Skeletal muscle cell (primary cell): ENCODE data around the gene PTOV1.

Experiments
- DNase-seq: peaks from one replicate; pipeline ENCODE4 v3.0.0-alpha.2; 2010; ENCODE audit warnings: low read depth
- H3K4me3 ChIP-seq: 2 replicates; pipeline ENCODE4 v1.5.1; 2011; ENCODE audit warnings: low read depth, mild to moderate bottlenecking, control low read depth, low read length, moderate library complexity

Gene PTOV1

GRCh38 chr19:49839713-49840112 lies 11.2 kb upstream of the PTOV1 start:
- no peak overlapping the region for H3K4me3 ChIP-seq
- no peak for DNase-seq

- no peak for DNase-seq
- H3K4me3 ChIP-seq = no peak overlapping the region
Observed at GRCh38 chr19:49840321-49840720, 10.6 kb upstream of the PTOV1 start.

- DNase-seq = no peak
- no peak overlapping the region for H3K4me3 ChIP-seq
Observed at GRCh38 chr19:49840736-49841249, 10.2 kb upstream of the PTOV1 start.

- DNase-seq = no peak
Observed at GRCh38 chr19:49843265-49843664, 7.7 kb upstream of the PTOV1 start.

GRCh38 chr19:49844138-49845095 lies 6.5 kb upstream of the PTOV1 start:
- DNase-seq = no peak

More at GRCh38 chr19:49843265-49843664, 7.7 kb upstream of the PTOV1 start:
- no peak overlapping the region for H3K4me3 ChIP-seq

GRCh38 chr19:49845414-49845813 lies 5.5 kb upstream of the PTOV1 start:
- H3K4me3 ChIP-seq = no peak overlapping the region
- DNase-seq = no peak

More at GRCh38 chr19:49844138-49845095, 6.5 kb upstream of the PTOV1 start:
- no peak overlapping the region for H3K4me3 ChIP-seq

- DNase-seq = no peak
Observed at GRCh38 chr19:49846408-49846807, 4.6 kb upstream of the PTOV1 start.

GRCh38 chr19:49847731-49848696 lies 2.9 kb upstream of the PTOV1 start:
- DNase-seq = peak; percentile 61
- no peak overlapping the region for H3K4me3 ChIP-seq

More at GRCh38 chr19:49846408-49846807, 4.6 kb upstream of the PTOV1 start:
- H3K4me3 ChIP-seq = no peak overlapping the region

GRCh38 chr19:49848938-49849337 lies 2.0 kb upstream of the PTOV1 start:
- no peak overlapping the region for H3K4me3 ChIP-seq

GRCh38 chr19:49849433-49850220 lies 1.3 kb upstream of the PTOV1 start:
- no peak for DNase-seq
- peak overlapping the region; percentile 77 for H3K4me3 ChIP-seq

More at GRCh38 chr19:49848938-49849337, 2.0 kb upstream of the PTOV1 start:
- DNase-seq = no peak

GRCh38 chr19:49850221-49850486 lies 805 bp upstream of the PTOV1 start:
- no peak for DNase-seq
- peak overlapping the region; percentile 77 for H3K4me3 ChIP-seq

GRCh38 chr19:49851456-49852259 lies 699 bp downstream of the PTOV1 start:
- DNase-seq = no peak
- peak overlapping the region; percentile 77 for H3K4me3 ChIP-seq

- peak overlapping the region; percentile 77 for H3K4me3 ChIP-seq
- DNase-seq = no peak
Observed at GRCh38 chr19:49852631-49853126, 1.7 kb downstream of the PTOV1 start.

GRCh38 chr19:49853852-49854377 lies 3.0 kb downstream of the PTOV1 start:
- H3K4me3 ChIP-seq = no peak overlapping the region
- DNase-seq = no peak

GRCh38 chr19:49854378-49855263 lies 3.7 kb downstream of the PTOV1 start:
- DNase-seq = no peak

GRCh38 chr19:49855277-49855675 lies 4.3 kb downstream of the PTOV1 start:
- H3K4me3 ChIP-seq = no peak overlapping the region
- DNase-seq = no peak

More at GRCh38 chr19:49854378-49855263, 3.7 kb downstream of the PTOV1 start:
- no peak overlapping the region for H3K4me3 ChIP-seq
